Duodenal mucosa (tissue), 2 donors: Measurements from ENCODE around the gene AFF2.

ENCODE experiments used
- H3K27ac ChIP-seq: one replicate; pipeline ENCODE4 v1.7.0; 2013; ENCODE audit warnings: low read depth, low read length
- H3K27me3 ChIP-seq, 2 donors: one replicate each; pipeline ENCODE4 v1.7.0; 2013; ENCODE audit warnings: low read length in 2 of 2, control low read depth in 1 of 2; ENCODE audit not compliant: insufficient read depth in 2 of 2, control insufficient read depth in 1 of 2
- H3K36me3 ChIP-seq, 2 donors: one replicate each; pipeline ENCODE4 v1.7.0; 2013; ENCODE audit warnings: low read length in 2 of 2, control low read depth in 1 of 2; ENCODE audit not compliant: insufficient read depth in 2 of 2, control insufficient read depth in 1 of 2
- H3K4me1 ChIP-seq, 2 donors: one replicate each; pipeline ENCODE4 v1.7.0; 2013; ENCODE audit warnings: low read length in 2 of 2, control low read depth in 1 of 2; ENCODE audit not compliant: insufficient read depth in 2 of 2, control insufficient read depth in 1 of 2
- H3K4me3 ChIP-seq, 2 donors: one replicate each; pipeline ENCODE4 v1.7.0; 2013; ENCODE audit warnings: low read length in 2 of 2, low read depth in 1 of 2
- H3K9ac ChIP-seq, 2 donors: one replicate each; pipeline ENCODE4 v1.7.0; 2013; ENCODE audit warnings: low read length in 2 of 2, low read depth in 1 of 2
- H3K9me3 ChIP-seq, 2 donors: one replicate each; pipeline ENCODE4 v1.7.0; 2013; ENCODE audit warnings: low read length in 2 of 2, control low read depth in 1 of 2; ENCODE audit not compliant: control insufficient read depth in 1 of 2

The AFF2 gene

GRCh38 chrX:148865277-148866210, 365.1 kb downstream of the AFF2 start:
- Histone ChIP-seq H3K36me3 (no peaks in the 10 kb centered on the region), H3K4me1 (no peaks in the 10 kb centered on the region), H3K27me3 (no peaks in the 10 kb centered on the region)

GRCh38 chrX:148867596-148867995, 367.2 kb downstream of the AFF2 start:
- H3K36me3 ChIP-seq = no peaks in the 10 kb centered on the region

More at GRCh38 chrX:148865277-148866210, 365.1 kb downstream of the AFF2 start:
- no peak overlapping the region for H3K9ac ChIP-seq
- H3K4me3 ChIP-seq = no peak overlapping the region
- H3K9me3 ChIP-seq = no peaks in the 10 kb centered on the region
- H3K27ac ChIP-seq = no peak overlapping the region

GRCh38 chrX:148871422-148872160, 371.2 kb downstream of the AFF2 start:
- no peaks in the 10 kb centered on the region for H3K36me3 ChIP-seq
- no peak overlapping the region for H3K4me3 ChIP-seq
- no peak overlapping the region for H3K9ac ChIP-seq
- H3K27ac ChIP-seq = no peak overlapping the region
- H3K4me1 ChIP-seq = no peaks in the 10 kb centered on the region
- no peaks in the 10 kb centered on the region for H3K9me3 ChIP-seq
- no peaks in the 10 kb centered on the region for H3K27me3 ChIP-seq

More at GRCh38 chrX:148867596-148867995, 367.2 kb downstream of the AFF2 start:
- H3K9me3 ChIP-seq = no peaks in the 10 kb centered on the region
- H3K9ac ChIP-seq = no peak overlapping the region
- no peaks in the 10 kb centered on the region for H3K27me3 ChIP-seq
- no peak overlapping the region for H3K27ac ChIP-seq
- no peak overlapping the region for H3K4me3 ChIP-seq
- H3K4me1 ChIP-seq = no peaks in the 10 kb centered on the region

- Histone ChIP-seq H3K4me1 (no peaks in the 10 kb centered on the region), H3K27me3 (no peaks in the 10 kb centered on the region), H3K36me3 (no peaks in the 10 kb centered on the region)
Observed at GRCh38 chrX:148872161-148872535, 371.7 kb downstream of the AFF2 start.

GRCh38 chrX:148872881-148873280, 372.5 kb downstream of the AFF2 start:
- Histone ChIP-seq H3K4me1 (no peaks in the 10 kb centered on the region), H3K9ac (no peak overlapping the region), H3K4me3 (no peak overlapping the region), H3K36me3 (no peaks in the 10 kb centered on the region), H3K9me3 (no peaks in the 10 kb centered on the region), H3K27me3 (no peaks in the 10 kb centered on the region), H3K27ac (no peak overlapping the region)

More at GRCh38 chrX:148872161-148872535, 371.7 kb downstream of the AFF2 start:
- H3K9ac ChIP-seq = no peak overlapping the region
- no peak overlapping the region for H3K4me3 ChIP-seq
- H3K27ac ChIP-seq = no peak overlapping the region
- no peaks in the 10 kb centered on the region for H3K9me3 ChIP-seq

GRCh38 chrX:148874636-148875246, 374.3 kb downstream of the AFF2 start:
- no peak overlapping the region for H3K9ac ChIP-seq
- no peaks in the 10 kb centered on the region for H3K9me3 ChIP-seq

GRCh38 chrX:148878371-148878770, 378.0 kb downstream of the AFF2 start:
- H3K27me3 ChIP-seq = no peaks in the 10 kb centered on the region
- H3K4me3 ChIP-seq = no peak overlapping the region
- no peak overlapping the region for H3K9ac ChIP-seq
- H3K4me1 ChIP-seq = no peaks in the 10 kb centered on the region
- H3K36me3 ChIP-seq = no peaks in the 10 kb centered on the region
- H3K27ac ChIP-seq = no peak overlapping the region
- H3K9me3 ChIP-seq = no peaks in the 10 kb centered on the region

More at GRCh38 chrX:148874636-148875246, 374.3 kb downstream of the AFF2 start:
- H3K27ac ChIP-seq = no peak overlapping the region
- no peaks in the 10 kb centered on the region for H3K4me1 ChIP-seq
- no peak overlapping the region for H3K4me3 ChIP-seq
- no peaks in the 10 kb centered on the region for H3K27me3 ChIP-seq
- H3K36me3 ChIP-seq = no peaks in the 10 kb centered on the region

GRCh38 chrX:148885203-148885602, 384.8 kb downstream of the AFF2 start:
- Histone ChIP-seq H3K4me3 (no peak overlapping the region), H3K27ac (no peak overlapping the region), H3K27me3 (no peaks in the 10 kb centered on the region), H3K4me1 (no peaks in the 10 kb centered on the region), H3K36me3 (no peaks in the 10 kb centered on the region), H3K9me3 (no peaks in the 10 kb centered on the region), H3K9ac (no peak overlapping the region)

- no peak overlapping the region for H3K9ac ChIP-seq
- no peak overlapping the region for H3K27ac ChIP-seq
- H3K9me3 ChIP-seq = no peaks in the 10 kb centered on the region
- no peaks in the 10 kb centered on the region for H3K27me3 ChIP-seq
- H3K4me3 ChIP-seq = no peak overlapping the region
- H3K4me1 ChIP-seq = no peaks in the 10 kb centered on the region
- no peaks in the 10 kb centered on the region for H3K36me3 ChIP-seq
Observed at GRCh38 chrX:148893395-148893794, 393.0 kb downstream of the AFF2 start.

- Histone ChIP-seq H3K27me3 (no peaks in the 10 kb centered on the region), H3K4me1 (no peaks in the 10 kb centered on the region), H3K4me3 (no peak overlapping the region), H3K9ac (no peak overlapping the region), H3K36me3 (no peaks in the 10 kb centered on the region), H3K9me3 (no peaks in the 10 kb centered on the region), H3K27ac (no peak overlapping the region)
Observed at GRCh38 chrX:148902581-148902980, 402.2 kb downstream of the AFF2 start.
